Stimulated activated CD8-positive, alpha-beta memory T cell treated with anti-CD3 and anti-CD28 coated beads, Interleukin-7, amount 100 ng/mL, for 24 hours (primary cell): ENCODE measurements around the gene LIN7A.
"Not testable (repeated sequence)": the region's sequence is repeated elsewhere in the genome, so short reads cannot be mapped to it uniquely, and the experiment has no call there.

Experiments used
- DNase-seq: peaks from one replicate; pipeline ENCODE4 v3.0.0-alpha.2; 2020; ENCODE audit warnings: low read depth

LIN7A gene

GRCh38 chr12:80920006-80920405, 17.7 kb downstream of the LIN7A start:
- no peak for DNase-seq

DNA sequence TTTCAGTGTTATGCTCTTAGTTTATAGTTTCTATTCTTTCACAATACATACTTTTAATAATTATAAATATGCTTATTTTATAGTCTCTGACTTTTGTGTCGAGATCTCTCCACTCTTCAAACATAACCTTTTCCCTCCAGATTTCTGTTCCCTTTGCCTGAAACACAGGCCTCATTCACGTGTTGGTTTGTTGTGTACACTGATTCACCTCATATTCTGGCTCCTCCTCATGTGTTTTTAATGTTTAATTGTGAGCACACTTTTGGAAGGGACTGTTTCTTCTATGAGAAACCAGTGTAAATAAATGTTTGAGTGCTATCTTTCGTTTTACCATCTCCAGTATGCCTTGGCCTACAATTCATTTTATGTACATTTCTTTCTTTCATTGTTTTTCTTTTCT, 20.1 kb downstream of the LIN7A start:
- DNase-seq = no peak

DNA sequence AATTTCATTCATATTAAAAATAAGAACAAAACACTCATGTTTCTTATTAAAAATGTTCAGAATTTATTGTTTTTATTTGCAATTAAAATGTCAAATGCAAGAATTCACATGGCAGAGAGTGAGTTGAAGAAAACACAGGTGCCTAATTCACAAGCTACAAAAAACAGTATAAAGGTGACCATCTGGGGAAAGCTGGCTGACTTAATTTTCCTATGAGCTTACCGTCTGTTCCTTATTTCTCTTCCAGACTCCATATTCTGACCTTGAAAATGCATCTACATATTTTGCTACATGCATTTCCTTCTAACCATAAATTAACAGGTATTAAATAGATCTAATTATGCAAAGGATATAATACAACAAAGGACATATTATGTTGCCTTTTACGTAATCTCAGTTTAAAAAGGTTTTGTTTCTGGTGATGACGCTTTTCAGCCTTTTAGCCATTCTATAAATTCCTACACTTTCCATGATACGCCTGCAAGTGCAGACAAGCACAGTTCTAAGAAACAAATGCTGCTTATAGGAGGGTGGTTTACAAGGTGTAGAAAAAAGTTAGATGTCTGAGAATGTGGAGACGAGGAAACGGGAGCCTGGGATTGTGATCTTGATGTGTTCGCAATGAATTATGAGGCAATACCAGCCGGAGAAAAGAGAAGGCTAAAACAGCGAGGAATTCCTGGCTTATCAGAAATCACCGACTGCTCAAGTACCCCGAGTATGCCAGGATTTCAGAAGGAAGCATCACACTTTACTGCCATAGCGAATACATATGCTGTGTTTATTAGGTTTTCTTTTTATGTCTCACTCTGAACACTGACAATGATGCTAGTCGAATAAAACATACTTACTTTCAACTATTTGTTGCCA, 24.6 kb downstream of the LIN7A start:
- no peak for DNase-seq

- DNase-seq = no peak
These were observed 28.4 kb downstream of the LIN7A start for GRCh38 chr12:80909370-80909769.

GRCh38 chr12:80902711-80903110, 35.0 kb downstream of the LIN7A start:
- no peak for DNase-seq

DNA sequence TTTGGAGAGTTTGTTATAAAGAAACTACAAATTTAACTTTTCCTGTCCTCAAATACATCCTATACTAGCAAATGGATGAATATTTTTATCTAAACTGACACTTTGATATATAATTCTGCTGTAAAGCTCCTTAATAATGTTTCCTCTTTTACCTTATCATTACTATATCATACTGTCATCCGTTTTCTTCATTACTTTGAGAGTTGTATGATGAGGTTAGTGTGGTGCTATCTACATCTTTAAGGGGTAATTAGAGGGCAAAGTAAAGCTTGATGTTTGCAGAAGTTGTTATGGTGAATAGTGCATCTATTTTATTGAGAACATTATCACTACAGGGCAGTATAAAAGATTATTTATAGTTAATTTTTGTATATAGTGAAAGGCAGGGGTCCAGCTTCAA, 36.1 kb downstream of the LIN7A start:
- DNase-seq = no peak

GRCh38 chr12:80895240-80895639, 42.5 kb downstream of the LIN7A start:
- no peak for DNase-seq

GRCh38 chr12:80894179-80894578, 43.6 kb downstream of the LIN7A start:
- no peak for DNase-seq

DNA sequence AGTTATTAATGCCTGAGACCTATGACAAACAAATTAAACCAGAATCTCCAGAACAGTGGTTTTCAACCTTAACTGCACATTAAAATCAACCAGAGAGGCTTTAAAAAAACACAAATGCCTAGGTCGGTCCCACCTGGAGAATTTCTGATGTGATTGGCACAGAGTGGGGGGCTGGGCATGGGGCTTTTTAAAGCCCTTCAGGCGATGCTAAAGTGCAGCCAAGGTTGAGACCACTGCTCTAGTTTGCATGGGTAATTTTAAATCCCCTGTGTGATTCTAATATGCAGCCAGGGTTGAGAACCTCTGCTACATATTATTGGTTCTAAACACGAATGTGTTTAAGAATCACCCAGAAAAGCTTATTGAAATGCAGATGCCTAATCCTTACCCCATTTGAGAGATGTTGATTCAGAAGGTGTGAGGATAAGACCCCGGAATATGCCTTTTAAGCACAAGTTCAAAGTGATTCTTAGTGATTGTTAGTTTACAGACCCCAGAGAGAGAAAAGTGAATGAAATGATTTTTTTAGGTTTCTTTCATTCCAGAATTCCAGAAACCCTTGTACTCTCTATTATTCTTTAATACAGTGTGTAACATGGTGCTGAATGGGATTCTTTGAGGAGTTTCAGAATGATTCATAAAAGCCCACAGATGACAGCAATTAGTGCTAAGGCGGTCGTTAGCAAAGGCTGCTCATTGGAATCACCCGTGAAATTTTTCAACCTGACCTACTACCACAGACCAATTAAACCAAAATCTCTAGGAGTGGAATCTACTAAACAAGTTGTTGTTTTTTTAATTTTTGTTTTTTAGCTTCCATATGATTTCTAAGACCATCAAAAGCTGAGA, 44.9 kb downstream of the LIN7A start:
- no peak for DNase-seq

DNA sequence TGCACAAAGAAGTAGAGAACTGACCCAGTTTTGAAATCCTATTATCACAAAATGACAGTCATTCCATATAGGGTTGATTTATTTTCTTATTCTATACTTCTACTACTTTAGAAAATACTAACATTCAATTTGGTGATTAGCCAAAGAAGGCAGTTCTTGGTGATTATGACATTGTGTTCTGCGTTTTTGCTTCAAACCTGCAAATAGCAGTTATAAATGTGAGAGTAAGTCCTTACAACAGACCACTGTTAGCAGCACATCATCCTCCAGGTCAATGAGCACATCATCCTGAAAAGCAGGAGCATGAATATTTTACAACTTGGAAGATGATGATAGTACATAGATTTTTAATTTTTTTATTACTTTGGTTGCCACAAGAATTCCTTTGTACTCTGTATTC, 53.1 kb downstream of the LIN7A start:
- no peak for DNase-seq

- DNase-seq = no peak
These were observed 56.6 kb downstream of the LIN7A start for GRCh38 chr12:80881106-80881505.

DNA sequence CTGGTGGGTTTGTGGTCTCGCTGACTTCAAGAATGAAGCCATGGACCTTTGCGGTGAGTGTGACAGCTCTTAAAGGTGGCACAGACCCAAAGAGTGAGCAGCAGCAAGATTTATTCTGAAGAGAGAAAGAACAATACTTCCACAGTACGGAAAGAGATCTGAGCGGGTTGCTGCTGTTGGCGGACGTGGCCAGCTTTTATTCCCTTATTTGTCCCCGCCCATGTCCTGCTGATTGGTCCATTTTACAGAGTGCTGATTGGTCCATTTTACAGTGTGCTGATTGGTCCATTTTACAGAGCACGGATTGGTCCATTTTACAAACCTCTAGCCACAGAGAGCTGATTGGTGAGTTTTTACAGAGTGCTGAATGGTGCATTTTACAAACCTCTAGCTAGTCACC, 59.3 kb downstream of the LIN7A start:
- DNase-seq = not testable (repeated sequence)

DNA sequence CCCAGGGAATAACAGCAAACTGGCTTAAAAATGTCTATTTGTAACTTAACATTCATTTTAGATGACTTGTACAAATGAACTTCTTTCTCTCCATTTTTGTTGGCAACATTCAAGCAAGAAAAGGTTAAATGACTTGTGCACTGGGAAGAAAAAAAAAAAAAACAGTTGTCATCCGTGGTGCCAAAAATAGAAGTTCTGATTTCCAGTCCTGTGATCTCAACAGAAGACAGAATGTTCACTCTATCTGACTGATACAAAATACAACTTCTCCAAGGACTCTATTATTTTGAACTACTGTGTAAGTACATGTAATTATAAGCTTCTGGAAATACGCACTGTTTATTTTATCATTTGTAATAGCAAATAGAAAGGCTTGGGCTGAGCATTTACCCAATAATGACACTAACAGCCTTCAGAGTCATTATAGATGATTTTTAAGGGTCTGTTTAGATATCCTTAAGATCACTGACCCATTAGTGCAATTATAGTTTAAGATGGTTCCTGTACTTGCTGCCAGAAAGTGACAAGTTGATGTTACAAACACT, 59.9 kb downstream of the LIN7A start:
- DNase-seq = no peak

DNA sequence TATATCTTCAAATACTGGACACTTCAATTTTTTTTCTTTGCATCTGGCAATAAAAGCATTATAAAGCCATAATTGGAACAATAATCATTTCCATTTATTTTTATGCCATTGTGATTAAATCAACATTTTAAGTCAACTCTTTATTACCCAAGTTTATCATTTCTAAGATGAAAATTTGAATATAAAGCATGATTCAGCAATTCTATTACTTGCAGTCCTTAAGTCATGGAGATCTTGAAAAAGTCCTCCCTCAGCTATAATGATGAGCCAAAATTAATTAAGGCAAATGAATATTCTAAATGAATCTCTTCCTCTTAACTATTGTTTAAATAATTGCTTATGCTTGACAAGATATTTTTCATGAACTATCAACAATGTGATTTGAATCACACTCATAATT, 65.7 kb downstream of the LIN7A start:
- no peak for DNase-seq

DNA sequence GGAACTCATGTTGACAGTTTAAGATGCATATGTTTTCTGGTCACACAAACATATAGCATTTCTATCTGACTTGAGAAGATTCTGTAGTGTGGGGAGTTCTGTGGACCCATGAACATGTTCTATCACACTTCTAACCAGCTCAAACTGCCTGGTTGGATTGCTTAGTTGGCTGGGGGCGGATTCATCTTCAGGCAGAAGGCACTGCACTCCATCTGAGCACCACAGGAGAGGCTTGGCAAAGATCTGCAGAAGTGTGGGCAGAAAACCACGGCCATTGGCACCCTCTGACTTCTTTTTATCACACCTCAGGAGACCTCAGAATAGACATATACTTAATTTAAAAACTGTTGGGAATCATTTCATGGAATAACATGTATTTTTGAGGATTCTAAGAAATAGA, 68.5 kb downstream of the LIN7A start:
- no peak for DNase-seq

DNA sequence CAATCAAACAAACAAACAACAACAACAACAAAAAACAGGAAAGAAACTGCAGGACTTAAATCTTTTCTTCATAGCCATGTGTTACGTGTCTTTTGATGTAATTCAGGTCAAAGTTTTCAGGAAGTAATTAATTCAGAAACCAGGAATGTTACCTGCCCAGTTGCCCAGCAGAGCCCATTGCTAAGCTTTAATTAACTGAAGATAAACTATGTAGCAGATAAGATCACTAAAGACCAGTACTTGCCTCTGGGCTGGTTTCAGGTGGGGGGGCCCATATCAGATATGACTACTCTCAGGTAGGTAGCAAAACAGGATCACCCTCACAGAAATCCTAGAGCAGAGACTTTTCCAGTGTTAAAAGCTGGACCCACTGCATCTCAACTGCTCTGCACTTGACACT, 69.2 kb downstream of the LIN7A start:
- no peak for DNase-seq

DNA sequence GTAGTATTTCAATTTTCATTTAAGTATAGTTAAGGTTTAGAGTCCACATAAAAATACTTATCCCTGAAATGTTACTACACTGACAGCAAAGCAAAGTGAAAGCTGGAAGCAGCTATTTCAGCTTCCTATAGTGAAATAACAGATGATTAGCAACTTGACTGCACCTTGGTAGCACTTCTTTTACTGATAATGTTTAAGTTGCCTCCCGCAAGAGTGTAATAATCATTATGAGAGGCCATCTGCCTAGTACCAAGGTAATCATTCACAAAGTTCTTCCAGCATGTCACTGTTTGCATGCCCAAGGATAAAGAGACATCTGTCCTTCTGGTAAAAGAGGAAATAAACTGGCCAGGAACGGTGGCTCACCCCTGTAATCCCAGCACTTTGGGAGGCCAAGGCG, 69.8 kb downstream of the LIN7A start:
- DNase-seq = no peak

- no peak for DNase-seq
These were observed 73.5 kb downstream of the LIN7A start for GRCh38 chr12:80864046-80864735.

DNA sequence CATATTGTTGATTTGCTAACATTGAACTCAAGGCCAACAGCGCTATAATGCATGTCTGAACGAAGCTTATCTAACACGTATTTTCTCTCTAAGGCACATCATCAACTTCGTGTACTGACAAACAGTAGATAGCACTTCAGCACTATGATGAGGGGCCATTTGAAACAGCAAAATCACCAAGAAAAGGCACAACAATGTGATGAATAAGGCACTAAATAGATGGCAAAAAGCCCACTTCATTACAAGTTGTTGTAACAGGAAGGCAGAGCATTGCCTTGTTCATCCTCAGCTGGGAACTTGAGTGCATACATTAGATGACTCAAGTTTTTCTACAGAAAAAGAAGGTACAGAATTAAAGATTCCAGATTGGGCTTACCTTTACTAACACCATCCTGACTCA, 75.2 kb downstream of the LIN7A start:
- DNase-seq = no peak

- DNase-seq = no peak
These were observed 75.9 kb downstream of the LIN7A start for GRCh38 chr12:80861641-80862378.

DNA sequence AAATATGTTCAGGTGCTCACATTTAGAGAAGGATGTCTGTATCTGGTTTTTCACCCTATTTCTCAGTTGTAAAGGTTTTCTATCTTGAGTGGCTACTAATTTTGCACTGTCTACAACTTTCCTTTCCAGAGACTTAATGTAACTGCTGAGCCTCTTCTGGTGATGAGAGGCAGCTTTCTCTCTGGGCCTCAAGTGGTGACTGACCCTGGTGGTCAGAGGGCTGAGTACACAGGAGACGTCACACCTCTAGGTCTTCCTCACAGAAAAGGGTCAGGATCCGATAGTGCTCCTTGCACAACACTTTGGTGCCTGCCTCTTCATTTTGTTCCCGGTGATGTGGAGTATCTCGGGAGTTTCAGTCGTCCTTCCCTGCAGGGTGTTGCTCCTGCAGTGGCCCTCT, 76.8 kb downstream of the LIN7A start:
- no peak for DNase-seq

DNA sequence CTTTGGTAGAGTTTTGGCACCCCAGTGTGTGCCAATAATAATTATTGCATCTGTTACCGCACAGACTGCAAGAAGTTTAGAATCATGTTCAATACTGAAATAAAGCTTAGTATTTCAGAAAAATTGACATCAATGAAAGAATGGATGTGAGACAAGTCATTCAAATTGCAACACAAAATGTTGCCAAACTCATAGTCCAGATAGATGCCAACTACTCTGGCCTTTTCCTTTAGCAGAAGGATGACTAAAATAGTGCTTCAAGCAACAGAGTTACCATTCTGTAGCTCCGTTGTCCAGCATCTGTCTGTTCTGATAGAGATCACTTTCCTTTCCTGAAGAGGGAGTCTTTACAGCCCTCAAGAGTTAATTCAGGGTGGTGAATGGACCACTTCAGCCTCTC, 77.5 kb downstream of the LIN7A start:
- DNase-seq = no peak
